ENCODE results near the gene IDH3A. TPM values are rescaled to one million over a fixed set of nuclear protein-coding genes. Genes with fewer than 3 reads are reported as not detected.

Gene IDH3A
- polyA plus RNA-seq, 2 of the 4 experiments (the other 2 are of a cell fraction): 85.6 to 149 TPM

- DNase-seq (ENCODE audit: low read depth in 1 of 2, low spot score in 1 of 2): no peak
- H3K27ac ChIP-seq: no peak overlapping the region
- CTCF ChIA-PET: interaction anchor here (1.3 to 2.7 kb wide), 3 partner anchors 13 to 33 kb away, joined by 4 to 7 read pairs (median 4); no protein-coding TSS in a partner anchor
- POLR2A ChIA-PET: no interaction called here
- H3K4me2 ChIP-seq: no peak overlapping the region
- H3K9me3 ChIP-seq: no peaks in the 10 kb centered on the region
- H3K4me3 ChIP-seq: no peak overlapping the region
- peaks cover 27% of the 10 kb centered on the region for H3K4me1 ChIP-seq
- no peak for ATAC-seq
- 75% methylated on average over 7 of the region's 8 CpGs for WGBS (ENCODE audit: missing lambda C conversion rate)
- FAIRE-seq: no peak
- TF ChIP-seq HDAC2 (IDR thresholded peaks at IDR 0.05): no peak
- TF ChIP-seq ATOH8 (CRISPR knock-in tag; IDR thresholded peaks at IDR 0.05; ENCODE audit: low read depth): no peak
- no peak for TF ChIP-seq SREBF2 (IDR thresholded peaks at IDR 0.05)
- TF ChIP-seq JUNB (IDR thresholded peaks at IDR 0.05): no peak
- no peak for TF ChIP-seq TP53 (CRISPR knock-in tag; IDR thresholded peaks at IDR 0.05)
- no peak for TF ChIP-seq KDM5A (IDR thresholded peaks at IDR 0.05)
- no peak for TF ChIP-seq CEBPB (IDR thresholded peaks at IDR 0.05)
- no peak for TF ChIP-seq RCOR1 (IDR thresholded peaks at IDR 0.05; ENCODE audit: low read depth, low read length)
- TF ChIP-seq BHLHE40 (IDR thresholded peaks at IDR 0.05; ENCODE audit: low read depth, low read length): no peak
Observed at GRCh38 chr15:78208341-78208844, 59.2 kb downstream of the IDH3A start.

DNA sequence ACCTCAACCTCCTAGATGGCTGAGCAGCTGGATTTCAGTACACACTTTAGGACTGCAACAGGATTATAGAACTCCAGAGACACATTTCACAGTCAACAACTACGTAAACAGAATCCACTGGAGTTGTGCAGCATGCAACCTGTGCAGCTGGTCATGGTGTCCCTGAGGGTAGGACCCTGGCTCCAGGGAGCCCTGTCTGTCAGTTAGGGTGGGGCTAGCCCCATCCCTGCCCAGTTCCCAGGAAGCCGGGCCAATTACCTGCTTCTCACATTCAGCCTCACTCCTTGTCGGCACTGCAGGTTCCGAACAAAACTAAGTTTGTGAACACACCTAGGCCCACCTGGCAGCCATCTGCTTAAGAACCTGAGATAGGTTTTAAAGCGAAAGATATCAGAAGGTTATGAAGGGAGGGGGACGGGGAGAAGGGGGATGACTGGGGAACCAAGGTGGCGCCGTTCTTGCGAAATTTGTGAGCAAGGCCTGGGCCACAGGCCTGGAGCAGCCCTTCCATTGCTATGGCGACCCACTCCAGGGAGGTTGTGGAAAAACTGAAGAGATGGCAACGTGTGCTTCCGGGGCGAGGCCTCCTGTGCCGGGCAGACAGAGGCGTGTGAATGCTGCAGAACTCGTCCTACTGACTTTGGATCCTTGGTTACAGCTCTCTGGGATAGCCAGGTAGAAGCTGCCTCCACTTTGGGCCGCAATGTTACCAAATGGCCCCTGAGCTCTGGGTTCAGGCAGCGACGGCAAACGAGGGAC, 59.9 kb downstream of the IDH3A start:
- no peak overlapping the region for H3K27ac ChIP-seq
- CTCF ChIA-PET: interaction anchor here (1.3 to 2.7 kb wide), 3 partner anchors 14 to 33 kb away, joined by 4 to 7 read pairs (median 4); no protein-coding TSS in a partner anchor
- no peak for TF ChIP-seq CBX8 (IDR thresholded peaks at IDR 0.05)
- TF ChIP-seq CEBPB (IDR thresholded peaks at IDR 0.05): peak in 1 of 2 experiments; percentile 5; a peak in 1 of 4 replicates
- TF ChIP-seq MAFK (IDR thresholded peaks at IDR 0.05; ENCODE audit: partially characterized antibody): no peak
- TF ChIP-seq HOXB13 (CRISPR knock-in tag; IDR thresholded peaks at IDR 0.05; ENCODE audit: low read depth): no peak
- FAIRE-seq (no peak), ATAC-seq (no peak), DNase-seq (ENCODE audit: low read depth in 1 of 2, low spot score in 1 of 2) (no peak)
- H3K9me3 ChIP-seq: no peaks in the 10 kb centered on the region
- 89% methylated on average over 20 of the region's 20 CpGs for WGBS (ENCODE audit: missing lambda C conversion rate)
- H3K4me1 ChIP-seq: peaks cover 30% of the 10 kb centered on the region
- no peak overlapping the region for H3K4me3 ChIP-seq
- H3K4me2 ChIP-seq: no peak overlapping the region
- POLR2A ChIA-PET: no interaction called here

- WGBS (ENCODE audit: missing lambda C conversion rate): 74% methylated on average over 9 of the region's 9 CpGs
- FAIRE-seq: no peak
- ChIA-PET POLR2A (no interaction called here), CTCF (interaction anchor here (1.3 to 10.1 kb wide), 2 partner anchors 14 to 31 kb away, joined by 4 to 72 read pairs; no protein-coding TSS in a partner anchor)
- TF ChIP-seq NR3C1 (IDR thresholded peaks at IDR 0.05) (no peak), CTCF (IDR thresholded peaks at IDR 0.05) (no peak), HMGXB4 (CRISPR knock-in tag; IDR thresholded peaks at IDR 0.05; ENCODE audit: borderline replicate concordance) (no peak), MAZ (IDR thresholded peaks at IDR 0.05; ENCODE audit: borderline replicate concordance, low read depth, low read length) (no peak)
- Histone ChIP-seq H3K4me3 (no peak overlapping the region), H3K9me3 (no peaks in the 10 kb centered on the region), H3K4me1 (peaks cover 37% of the 10 kb centered on the region), H3K27ac (no peak overlapping the region), H3K4me2 (no peak overlapping the region)
- ATAC-seq: no peak
- DNase-seq (ENCODE audit: low read depth in 1 of 2, low spot score in 1 of 2): no peak
Observed at GRCh38 chr15:78209646-78210348, 60.6 kb downstream of the IDH3A start.
